ENCODE measurements around the gene FFAR1.
"Not testable (repeated sequence)": the region's sequence is repeated elsewhere in the genome, so short reads cannot be mapped to it uniquely, and the experiment has no call there.

FFAR1 gene

DNA sequence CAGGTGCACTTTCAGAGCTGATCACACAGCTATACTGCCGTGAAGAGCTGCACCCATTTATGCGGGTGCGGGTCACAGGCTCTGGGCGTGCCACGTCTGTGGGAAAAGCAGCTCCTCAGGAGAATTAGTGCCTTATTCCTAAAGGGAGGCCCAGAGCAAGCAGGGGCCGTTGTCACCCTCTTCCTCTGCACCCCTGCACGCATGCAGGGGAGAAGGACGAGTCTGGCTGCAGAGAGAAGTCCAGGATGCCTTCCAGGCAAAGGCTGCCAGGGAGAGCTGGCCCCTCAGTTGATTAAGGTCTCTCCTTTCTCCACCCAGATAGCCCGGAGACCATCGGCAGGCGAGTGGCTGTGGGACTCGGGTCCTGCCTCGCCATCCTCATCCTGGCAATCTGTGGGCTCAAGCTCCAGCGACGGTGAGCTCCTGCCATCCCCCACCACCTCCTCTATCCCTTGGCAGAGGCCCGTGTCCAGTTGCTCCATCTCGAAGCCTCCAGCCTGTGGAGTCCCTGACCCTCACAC is 3.1 kb upstream of the FFAR1 start:
- DNase-seq, result no peak

DNA sequence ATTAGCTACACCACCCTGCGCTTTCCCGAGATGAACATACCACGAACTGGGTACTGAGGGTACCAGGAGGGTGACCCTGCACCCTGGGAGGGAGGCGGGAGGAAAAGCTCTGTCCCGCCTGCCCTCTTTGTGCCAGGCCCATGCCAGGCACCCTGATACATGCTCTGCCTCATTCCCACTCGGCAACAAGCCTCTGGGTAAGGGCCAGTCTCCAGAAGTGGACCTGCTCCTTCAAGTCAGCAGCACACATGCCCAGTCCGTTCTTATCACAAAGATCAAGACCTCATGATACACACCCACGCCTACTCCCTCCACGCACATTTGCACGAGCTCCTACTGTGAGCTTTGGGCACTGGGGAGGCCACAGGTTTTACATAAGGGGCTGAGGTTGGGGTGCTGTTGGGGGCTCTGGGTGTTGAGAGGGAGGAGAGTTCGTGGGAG is 2.0 kb upstream of the FFAR1 start:
- no peak for DNase-seq

DNA sequence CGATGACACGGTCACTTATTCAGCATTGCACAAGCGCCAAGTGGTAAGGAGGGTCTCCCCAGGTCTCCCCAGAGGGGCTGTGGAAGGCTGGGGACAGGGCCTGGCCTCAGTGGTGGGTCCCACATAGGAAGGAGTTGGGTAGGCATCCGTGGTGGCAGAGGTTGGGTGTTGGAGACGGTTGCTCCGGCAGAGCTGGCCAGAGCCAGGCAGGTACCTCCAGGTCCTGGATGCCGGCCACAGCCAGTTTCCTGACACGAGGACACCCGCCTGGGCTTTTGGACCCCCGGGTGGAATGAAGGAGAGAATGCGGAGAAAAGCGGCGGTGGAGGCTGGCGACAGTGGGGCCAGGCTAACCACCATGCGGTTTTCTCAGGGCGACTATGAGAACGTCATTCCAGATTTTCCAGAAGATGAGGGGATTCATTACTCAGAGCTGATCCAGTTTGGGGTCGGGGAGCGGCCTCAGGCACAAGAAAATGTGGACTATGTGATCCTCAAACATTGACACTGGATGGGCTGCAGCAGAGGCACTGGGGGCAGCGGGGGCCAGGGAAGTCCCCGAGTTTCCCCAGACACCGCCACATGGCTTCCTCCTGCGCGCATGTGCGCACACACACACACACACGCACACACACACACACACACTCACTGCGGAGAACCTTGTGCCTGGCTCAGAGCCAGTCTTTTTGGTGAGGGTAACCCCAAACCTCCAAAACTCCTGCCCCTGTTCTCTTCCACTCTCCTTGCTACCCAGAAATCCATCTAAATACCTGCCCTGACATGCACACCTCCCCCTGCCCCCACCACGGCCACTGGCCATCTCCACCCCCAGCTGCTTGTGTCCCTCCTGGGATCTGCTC is 1.3 kb upstream of the FFAR1 start:
- peak; percentile 15 for DNase-seq

DNA sequence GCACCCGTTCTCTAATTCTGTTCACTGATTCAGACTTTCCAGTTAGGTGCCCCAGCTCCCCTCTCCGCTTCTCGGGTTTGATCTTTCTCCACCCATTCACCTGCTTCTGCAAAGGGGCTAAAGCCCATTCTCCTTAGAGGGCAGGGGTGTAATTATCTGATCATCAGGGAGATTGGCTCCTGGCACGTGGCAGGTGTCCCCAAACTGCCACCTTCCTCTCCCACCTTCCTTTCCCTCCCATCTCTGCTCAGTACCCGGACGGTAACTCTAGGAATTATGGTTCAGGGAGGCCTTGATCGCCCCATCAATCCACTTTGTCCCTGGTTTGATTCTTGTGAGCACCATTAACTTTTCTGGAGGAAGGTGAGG is 212 bp downstream of the FFAR1 start:
- no peak for DNase-seq

DNA sequence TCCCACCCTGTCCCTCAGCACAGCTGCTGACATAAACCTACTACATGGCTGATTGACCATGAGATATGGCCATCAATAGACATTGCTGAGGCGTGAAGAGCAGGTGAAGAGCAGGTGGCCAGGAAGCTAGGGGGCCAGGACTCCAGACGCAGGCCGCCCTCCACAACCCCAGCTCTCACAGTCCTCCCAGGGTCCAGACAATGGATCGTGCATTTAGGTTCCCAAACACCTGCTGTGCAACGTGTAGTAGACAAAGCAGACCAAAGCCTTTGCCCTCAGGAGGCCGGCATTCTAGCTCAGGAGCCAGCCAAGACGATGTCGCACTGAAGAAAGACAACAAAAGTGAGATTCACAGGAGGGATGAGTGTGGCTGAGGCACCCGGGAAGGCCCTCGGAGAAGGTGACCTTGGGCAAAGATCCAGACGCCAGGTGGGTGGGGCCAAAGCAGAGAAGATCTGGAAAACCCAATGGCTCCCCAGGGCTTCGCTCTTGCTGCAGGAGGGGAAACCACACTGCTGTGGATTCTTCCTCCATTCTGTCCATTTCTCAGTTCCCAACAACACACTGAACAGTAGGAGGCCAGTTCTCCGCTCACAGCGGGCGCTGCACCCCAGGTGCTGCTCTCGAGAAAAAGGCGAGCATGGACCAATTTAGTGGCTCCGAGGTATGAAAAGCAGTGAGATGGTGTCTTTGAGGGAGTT is 1.4 kb downstream of the FFAR1 start:
- no peak for DNase-seq

DNA sequence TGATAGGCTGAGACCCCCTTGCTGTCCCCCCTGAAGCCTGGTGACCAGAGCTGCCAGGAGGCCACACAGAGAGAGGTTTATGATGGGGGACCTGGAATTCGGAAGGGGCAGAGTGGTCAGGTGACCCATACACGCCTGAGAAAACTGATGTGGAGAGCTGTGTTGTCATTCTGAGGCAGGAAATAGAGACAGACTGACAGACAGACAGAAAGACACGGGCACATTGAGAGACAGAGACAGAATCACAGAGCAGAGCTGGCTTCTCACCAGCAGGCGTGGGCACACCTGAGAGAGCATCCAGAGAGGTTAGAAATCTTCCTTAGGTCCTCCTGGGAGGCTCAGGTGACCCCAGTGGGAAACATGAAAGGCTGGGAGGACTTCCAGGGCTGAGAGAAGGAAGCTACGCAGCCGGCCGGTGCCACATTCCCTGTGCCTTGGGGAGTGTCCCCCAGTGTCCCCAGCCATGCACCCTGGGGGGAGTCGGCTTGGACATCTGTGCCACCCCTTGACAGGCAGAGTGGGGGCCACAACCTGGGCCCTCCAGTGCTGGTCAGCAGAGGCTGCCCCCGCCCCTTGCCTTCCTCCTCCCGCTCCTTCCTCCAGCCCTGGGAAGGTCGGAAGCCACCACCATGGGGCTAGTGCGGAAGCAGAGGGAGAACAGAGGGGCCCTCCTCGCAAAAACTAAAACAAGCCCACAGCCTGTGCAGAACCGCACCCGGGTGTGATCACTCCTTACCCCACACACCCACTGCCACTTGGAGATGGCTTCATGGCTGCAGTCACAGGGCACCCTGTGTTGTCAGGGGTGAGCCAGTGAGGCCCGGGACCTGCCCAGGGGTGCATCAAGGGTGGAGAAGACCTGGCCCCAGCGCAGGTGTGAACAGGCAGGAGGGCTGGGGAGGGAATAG is 2.2 kb downstream of the FFAR1 start:
- DNase-seq, result no peak

DNA sequence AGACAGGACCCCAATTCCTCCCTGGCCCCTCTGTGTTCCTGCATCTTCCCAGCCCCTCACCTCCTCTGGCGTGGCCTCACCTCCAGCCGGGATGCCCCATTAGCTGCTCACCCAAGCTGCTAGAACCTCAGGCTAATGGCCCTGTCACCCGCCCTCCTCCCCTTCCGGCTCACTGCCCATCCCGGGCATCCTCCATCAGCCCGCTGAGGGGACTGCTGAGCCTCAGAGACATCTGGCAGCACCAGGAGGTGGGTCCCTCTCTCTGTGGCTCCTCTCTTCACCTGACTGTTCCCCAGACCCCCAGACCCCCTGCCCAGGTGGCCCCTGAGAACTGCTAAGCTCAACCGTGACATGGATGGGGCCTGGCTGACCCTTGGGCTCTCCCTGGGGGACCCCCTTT is 2.9 kb downstream of the FFAR1 start:
- no peak for DNase-seq

DNA sequence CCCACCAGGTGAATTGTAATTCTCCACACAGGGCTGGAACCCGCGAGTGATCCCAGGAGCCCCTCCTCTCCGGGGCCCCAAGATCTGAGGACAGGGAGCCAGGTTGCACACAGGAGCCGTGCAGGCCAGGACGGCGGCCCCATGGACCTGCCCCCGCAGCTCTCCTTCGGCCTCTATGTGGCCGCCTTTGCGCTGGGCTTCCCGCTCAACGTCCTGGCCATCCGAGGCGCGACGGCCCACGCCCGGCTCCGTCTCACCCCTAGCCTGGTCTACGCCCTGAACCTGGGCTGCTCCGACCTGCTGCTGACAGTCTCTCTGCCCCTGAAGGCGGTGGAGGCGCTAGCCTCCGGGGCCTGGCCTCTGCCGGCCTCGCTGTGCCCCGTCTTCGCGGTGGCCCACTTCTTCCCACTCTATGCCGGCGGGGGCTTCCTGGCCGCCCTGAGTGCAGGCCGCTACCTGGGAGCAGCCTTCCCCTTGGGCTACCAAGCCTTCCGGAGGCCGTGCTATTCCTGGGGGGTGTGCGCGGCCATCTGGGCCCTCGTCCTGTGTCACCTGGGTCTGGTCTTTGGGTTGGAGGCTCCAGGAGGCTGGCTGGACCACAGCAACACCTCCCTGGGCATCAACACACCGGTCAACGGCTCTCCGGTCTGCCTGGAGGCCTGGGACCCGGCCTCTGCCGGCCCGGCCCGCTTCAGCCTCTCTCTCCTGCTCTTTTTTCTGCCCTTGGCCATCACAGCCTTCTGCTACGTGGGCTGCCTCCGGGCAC is 3.9 kb downstream of the FFAR1 start:
- no peak for DNase-seq

DNA sequence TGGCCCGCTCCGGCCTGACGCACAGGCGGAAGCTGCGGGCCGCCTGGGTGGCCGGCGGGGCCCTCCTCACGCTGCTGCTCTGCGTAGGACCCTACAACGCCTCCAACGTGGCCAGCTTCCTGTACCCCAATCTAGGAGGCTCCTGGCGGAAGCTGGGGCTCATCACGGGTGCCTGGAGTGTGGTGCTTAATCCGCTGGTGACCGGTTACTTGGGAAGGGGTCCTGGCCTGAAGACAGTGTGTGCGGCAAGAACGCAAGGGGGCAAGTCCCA is 4.4 kb downstream of the FFAR1 start:
- DNase-seq, result no peak

DNA sequence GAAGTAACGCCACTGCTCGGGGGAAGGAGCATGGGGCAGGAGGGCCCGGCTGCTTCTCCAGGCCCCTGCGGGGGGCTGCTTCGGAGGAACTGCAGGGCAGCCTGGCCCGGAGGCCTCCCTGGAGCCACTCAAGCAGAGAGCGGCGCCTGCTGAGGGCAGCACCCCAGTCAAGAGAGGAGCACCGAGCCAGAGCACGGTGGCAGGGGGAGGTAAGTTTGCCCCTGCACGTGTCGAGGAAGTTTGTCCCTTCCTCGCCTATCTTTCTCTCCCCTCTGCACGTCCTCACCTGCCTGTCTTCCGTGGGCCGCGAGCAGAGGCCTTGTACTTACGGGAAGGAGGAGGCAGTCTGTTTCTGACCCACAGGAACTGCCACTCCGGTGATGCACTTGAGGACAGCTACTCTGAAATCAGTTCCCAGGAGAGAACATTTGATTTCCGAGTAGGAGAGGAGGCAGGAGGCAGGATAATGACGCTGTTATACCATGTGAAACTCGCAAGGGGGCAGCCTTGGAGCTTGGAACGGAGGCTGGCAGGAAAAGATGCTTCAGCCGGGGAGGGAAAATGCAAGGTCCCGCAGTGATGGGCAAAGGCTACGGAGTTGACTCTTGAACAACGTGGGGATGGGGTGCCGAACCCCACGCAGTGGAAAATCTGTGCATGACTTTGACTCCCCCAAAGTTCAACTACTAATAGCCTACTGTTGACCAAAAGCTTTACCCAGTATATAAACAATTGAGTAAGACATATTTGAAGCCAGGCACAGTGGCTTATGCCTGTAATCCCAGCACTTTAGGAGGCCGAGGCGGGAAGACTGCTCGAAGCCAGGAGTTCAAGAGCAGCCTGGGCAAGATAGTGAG is 5.0 kb downstream of the FFAR1 start:
- peak; percentile 67 for DNase-seq

DNA sequence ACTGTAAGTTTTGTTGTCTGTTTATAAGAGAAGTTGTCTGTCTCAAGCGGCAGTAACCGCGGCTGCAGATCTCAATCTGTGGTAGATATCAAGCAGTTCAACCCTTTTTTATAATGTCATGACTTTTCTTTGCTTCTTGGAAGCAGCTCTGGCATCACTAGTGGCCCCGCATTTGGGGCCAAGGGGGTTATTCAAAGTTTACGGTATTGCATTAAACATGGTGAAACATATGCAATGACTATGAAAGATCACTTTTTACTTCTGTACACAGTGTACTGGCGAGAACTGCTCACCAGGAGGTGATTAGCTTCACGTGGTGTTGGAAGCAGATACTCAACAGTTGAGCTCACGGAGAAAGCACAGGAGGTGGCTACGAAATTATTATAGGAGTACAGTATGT is 5.9 kb downstream of the FFAR1 start:
- DNase-seq, result peak; percentile 30

DNA sequence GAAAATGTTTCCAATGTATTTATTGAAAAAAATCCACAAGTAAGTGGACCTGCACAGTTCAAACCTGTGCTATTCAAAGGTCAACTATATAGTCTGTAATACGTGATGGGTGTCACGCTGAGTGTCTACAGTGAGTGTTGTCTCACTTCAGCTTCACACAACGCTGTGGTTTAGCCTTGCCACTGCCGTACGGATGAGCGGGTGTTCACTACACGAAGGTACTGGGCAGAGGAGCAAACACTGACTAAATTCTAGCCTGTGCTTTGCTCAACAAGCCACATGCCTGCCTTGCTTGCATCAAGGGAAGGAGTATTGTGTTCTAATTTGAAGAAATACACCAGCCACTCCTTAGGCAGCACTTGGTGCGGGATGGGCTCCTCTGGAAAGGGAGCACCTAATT is 7.2 kb downstream of the FFAR1 start:
- no peak for DNase-seq

DNA sequence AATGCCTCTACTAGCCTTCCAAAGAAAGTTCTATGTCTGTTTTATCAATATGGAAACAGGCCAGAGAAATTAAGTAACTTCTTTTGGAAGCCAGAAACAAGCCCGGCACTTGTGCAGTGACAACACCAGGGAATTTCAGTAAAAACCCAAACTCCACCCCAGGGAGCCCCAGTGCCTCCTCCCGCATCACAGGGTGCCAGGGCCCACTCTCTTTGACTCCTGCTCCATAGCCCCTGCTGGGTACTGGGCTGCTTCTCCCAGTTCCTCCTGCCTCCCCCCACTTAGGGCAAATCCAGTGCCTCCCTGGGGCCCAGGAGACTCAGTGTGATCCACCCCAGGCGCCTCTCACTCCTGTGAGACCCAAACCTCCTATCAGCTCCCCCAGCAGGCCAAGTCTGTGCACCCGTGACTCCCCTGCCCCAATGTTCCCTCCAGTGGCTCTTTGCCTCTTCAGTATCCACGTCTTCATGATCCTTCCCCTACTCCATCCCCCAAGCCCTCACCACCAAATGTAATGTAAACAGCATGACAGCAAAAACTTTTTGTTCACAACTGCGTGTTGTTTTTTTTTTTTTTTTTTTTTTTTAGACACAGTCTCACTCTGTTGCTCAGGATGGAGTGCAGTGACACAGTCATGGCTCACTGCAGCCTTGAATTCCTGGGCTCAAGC is 8.2 kb downstream of the FFAR1 start:
- DNase-seq, result no peak

DNA sequence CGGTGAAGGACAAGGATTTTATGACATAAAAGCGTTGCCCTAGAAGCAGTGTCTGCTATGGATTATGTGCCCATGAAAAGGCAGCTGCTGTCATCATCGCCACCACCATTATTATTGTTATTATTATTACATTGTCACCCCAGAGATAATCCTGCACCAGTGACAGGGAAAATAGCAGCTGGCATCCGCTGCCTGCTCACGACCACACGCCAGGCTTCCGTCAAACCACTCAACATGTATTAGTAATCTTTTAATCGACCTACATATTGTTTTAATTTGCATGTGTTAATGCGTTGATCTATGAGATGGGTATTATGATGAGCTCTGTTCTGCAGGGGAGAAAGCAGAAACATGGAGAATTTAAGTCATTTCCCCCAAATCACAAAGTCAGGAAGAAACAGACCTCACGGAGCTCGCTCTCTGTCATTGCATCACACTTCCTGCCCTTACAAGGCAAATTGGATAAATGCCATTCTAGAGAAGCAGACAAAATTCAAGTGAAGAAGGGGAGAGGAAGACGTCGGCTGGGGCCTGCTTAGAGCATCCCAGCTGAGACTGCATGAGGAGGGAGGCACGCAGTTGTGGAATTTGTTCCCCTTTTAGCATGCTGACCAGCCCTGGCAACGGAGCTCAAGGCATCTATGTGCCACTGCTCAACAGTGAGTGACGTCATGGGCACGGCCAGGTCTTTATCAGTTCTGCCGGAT is 10.3 kb downstream of the FFAR1 start, which contains the start of gene FFAR3:
FFAR3 (plus strand) TSS at position 594 of the 707 bp plus-strand sequence. CDS start 431 bp downstream, outside the sequence.
- peak; percentile 92 for DNase-seq

DNA sequence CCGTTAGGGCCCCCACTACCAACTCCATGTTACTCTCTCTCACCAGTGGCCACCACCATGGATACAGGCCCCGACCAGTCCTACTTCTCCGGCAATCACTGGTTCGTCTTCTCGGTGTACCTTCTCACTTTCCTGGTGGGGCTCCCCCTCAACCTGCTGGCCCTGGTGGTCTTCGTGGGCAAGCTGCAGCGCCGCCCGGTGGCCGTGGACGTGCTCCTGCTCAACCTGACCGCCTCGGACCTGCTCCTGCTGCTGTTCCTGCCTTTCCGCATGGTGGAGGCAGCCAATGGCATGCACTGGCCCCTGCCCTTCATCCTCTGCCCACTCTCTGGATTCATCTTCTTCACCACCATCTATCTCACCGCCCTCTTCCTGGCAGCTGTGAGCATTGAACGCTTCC is 11.1 kb downstream of the FFAR1 start:
- DNase-seq, result not testable (repeated sequence)

DNA sequence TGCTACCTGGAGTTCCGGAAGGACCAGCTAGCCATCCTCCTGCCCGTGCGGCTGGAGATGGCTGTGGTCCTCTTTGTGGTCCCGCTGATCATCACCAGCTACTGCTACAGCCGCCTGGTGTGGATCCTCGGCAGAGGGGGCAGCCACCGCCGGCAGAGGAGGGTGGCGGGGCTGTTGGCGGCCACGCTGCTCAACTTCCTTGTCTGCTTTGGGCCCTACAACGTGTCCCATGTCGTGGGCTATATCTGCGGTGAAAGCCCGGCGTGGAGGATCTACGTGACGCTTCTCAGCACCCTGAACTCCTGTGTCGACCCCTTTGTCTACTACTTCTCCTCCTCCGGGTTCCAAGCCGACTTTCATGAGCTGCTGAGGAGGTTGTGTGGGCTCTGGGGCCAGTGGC is 11.7 kb downstream of the FFAR1 start:
- not testable (repeated sequence) for DNase-seq

DNA sequence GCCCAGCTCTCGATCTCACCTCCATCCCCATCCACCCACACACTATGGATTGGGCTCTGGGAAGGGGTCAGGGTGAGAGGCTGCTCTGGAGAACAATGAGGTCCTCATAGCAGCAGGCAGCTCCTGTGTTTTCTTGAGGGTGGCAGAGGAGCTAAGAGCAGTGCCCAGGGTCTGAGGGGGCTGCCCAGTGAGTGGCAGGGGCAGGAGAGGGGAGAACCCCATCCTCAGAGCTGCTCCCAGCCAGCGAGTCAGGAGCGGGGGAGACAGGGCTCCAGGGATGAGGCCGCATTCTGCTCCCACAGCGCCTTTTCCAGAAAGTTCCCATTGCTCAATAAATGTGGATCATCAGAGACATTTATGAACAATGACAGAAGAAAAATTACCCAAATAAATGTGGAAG is 12.4 kb downstream of the FFAR1 start:
- DNase-seq, result not testable (repeated sequence)

DNA sequence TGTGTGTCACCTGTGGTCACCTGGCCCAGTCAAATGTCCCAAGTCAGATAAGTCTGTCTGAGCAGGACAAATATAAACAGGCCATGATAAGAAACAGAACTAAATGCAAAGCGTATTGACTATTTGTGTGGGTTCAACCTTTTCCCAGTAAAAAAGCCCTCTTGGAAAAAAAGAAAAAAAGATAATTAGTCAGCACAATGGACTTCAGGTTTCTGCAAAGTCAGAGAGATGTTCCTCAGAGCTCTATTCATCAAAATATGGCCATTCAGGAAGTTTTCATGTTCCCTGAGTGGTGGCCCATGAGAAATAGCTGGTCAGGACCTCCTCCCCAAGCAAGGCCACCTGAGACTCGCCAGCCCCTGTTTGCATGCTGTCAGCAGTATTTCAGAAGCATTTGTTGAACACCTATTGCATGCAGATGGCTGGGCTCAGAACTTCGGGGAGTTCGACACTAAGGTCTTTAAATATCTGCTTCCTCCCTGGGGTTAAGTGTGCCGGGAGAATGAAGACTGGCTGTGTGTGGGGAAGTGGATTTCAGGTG is 13.2 kb downstream of the FFAR1 start:
- DNase-seq, result no peak

DNA sequence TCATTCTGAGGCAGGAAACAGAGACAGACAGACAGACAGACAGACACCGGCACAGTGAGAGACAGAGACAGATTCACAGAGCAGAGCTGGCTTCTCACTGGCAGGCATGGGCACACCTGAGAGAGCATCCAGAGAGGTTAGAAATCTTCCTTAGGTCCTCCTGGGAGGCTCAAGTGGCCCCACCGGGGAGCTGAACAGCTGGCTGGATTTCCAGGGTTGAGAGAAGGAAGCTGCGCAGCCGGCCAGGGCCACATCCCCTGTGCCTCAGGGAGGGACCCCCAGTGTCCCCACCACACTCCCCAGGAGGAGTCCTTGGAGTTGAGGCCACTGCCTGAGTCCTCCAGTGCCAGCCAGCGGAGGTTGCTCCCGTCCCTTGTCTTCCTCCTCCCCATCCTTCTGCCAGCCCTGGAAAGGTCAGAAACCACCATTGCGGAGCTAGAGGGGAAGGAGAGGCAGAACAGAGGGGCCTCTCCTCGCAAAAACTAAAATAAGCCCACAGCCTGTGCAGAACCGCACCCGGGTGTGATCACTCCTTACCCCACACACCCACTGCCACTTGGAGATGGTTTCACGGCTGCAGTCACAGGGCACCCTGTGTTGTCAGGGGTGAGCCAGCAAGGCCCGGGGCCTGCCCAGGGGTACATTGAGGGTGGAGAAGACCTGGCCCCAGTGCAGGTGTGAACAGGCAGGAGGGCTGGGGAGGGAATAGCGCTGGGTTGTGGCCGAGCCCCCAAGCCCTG is 14.7 kb downstream of the FFAR1 start:
- DNase-seq, result no peak
